Endothelial cell of umbilical vein (primary cell): ENCODE measurements around the gene PHF1.

Source experiments
- GATA2 ChIP-seq: IDR thresholded peaks from 2 replicates; pipeline ENCODE4 v1.7.0; 2011; ENCODE audit warnings: low read depth, mild to moderate bottlenecking, moderate library complexity, mixed read lengths, low read length; ENCODE audit not compliant: insufficient read length, insufficient read depth
- MYC ChIP-seq: IDR thresholded peaks from one replicate; pipeline ENCODE4 v1.6.1; 2011; ENCODE audit warnings: mild to moderate bottlenecking, low read depth, low read length
- POLR2A ChIP-seq: IDR thresholded peaks from 2 replicates; pipeline ENCODE4 v1.6.1; 2012; ENCODE audit warnings: low read depth, mild to moderate bottlenecking, control low read depth, low read length
- POLR2AphosphoS5 ChIP-seq: IDR thresholded peaks from 2 replicates; pipeline ENCODE4 v1.6.1; 2012; ENCODE audit warnings: low read depth, mild to moderate bottlenecking, control low read depth, low read length, moderate library complexity; ENCODE audit not compliant: insufficient read depth
- TF ChIP-seq, protein P1 (sequence below): IDR thresholded peaks from 2 replicates; pipeline ENCODE4 v1.6.1; 2011; ENCODE audit not compliant: insufficient read depth, insufficient read length
- TF ChIP-seq, protein P2 (sequence below), 2 donors: IDR thresholded peaks; 1 replicate in 1 of 2; 2 replicates in 1 of 2; pipeline ENCODE4 v1.5.1; 2011; ENCODE audit warnings: low read length in 2 of 2, mild to moderate bottlenecking in 2 of 2, moderate library complexity in 2 of 2, control low read depth in 1 of 2, inconsistent platforms in 1 of 2, low read depth in 1 of 2; ENCODE audit not compliant: insufficient read depth in 1 of 2; ENCODE audit errors: extremely low read depth in 1 of 2

DNA sequence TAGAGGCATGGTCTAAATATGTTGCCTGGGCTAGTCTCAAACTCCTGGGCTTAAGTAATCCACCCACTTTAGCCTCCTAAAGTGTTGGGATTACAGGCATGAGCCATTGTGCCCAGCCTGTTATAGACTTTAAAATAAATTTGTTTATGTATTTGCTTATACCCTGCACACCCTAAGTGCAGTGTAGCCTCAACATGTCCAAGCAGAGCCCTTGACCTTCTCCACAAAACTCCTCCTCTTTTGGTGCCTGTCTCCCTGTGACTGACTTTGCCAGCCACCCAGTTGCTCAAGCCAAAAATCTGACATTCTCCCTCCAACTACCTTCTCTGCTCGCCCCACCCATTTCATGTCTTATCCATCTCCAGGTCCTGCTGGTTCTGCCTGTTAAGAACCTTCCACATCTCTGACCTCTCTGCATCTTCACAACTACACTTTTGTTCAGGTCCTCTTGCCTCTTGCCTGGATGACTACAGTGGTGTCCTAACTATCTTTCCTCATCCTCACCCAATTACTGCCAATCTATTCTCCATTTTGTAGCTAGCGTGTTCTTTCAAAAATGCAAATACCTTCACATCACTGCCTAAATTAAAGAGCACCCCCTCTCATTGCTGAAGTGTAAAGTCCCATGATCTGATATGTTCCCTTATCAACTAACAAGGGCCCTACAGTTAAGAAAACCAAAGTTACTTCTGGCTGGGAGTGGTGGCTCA, 30.4 kb upstream of the PHF1 start:
- TF ChIP-seq POLR2A (no peak), GATA2 (no peak), POLR2AphosphoS5 (no peak), MYC (no peak)
- TF ChIP-seq, protein P1, sequence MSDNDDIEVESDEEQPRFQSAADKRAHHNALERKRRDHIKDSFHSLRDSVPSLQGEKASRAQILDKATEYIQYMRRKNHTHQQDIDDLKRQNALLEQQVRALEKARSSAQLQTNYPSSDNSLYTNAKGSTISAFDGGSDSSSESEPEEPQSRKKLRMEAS = no peak
- TF ChIP-seq, protein P2, sequence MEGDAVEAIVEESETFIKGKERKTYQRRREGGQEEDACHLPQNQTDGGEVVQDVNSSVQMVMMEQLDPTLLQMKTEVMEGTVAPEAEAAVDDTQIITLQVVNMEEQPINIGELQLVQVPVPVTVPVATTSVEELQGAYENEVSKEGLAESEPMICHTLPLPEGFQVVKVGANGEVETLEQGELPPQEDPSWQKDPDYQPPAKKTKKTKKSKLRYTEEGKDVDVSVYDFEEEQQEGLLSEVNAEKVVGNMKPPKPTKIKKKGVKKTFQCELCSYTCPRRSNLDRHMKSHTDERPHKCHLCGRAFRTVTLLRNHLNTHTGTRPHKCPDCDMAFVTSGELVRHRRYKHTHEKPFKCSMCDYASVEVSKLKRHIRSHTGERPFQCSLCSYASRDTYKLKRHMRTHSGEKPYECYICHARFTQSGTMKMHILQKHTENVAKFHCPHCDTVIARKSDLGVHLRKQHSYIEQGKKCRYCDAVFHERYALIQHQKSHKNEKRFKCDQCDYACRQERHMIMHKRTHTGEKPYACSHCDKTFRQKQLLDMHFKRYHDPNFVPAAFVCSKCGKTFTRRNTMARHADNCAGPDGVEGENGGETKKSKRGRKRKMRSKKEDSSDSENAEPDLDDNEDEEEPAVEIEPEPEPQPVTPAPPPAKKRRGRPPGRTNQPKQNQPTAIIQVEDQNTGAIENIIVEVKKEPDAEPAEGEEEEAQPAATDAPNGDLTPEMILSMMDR (IDR thresholded peaks at IDR 0.05; ENCODE audit: extremely low read depth in 1 of 2, insufficient read depth in 1 of 2, low read depth in 1 of 2, low read length in 2 of 2) = no peak
